Panc1 (cell line): ENCODE results near the gene PLBD2.

Source experiments
- TCF7L2 ChIP-seq: IDR thresholded peaks from 2 replicates; pipeline ENCODE4 v1.6.1; 2011; ENCODE audit warnings: mild to moderate bottlenecking, low read depth, low read length, inconsistent platforms
- TF ChIP-seq, protein P1 (sequence below): fragments of 450-650 bp; IDR thresholded peaks from 2 replicates; pipeline ENCODE4 v1.5.1; 2017; ENCODE audit warnings: mild to moderate bottlenecking

DNA sequence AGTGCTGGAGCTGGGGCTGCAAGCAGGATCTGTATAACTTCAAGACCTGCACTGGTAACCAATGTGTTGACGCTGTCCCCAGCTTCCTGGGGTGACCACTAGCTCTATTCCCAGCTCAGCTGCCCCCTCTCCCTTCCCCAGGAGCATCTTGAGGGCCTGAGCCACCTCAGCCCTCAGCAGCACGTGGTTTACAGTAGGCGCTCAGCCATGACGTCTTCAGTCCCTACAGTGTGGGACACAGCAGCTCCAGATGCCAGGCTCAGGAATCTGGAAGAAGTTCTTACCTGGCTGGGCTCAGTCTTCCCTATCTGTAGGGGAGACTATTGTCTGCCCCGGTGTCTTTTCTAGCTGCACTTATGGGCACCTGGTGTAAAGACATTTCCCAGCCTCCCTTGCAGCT lies 36.7 kb downstream of the PLBD2 start:
- TF ChIP-seq, protein P1, sequence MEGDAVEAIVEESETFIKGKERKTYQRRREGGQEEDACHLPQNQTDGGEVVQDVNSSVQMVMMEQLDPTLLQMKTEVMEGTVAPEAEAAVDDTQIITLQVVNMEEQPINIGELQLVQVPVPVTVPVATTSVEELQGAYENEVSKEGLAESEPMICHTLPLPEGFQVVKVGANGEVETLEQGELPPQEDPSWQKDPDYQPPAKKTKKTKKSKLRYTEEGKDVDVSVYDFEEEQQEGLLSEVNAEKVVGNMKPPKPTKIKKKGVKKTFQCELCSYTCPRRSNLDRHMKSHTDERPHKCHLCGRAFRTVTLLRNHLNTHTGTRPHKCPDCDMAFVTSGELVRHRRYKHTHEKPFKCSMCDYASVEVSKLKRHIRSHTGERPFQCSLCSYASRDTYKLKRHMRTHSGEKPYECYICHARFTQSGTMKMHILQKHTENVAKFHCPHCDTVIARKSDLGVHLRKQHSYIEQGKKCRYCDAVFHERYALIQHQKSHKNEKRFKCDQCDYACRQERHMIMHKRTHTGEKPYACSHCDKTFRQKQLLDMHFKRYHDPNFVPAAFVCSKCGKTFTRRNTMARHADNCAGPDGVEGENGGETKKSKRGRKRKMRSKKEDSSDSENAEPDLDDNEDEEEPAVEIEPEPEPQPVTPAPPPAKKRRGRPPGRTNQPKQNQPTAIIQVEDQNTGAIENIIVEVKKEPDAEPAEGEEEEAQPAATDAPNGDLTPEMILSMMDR, result no peak
- TF ChIP-seq TCF7L2, result no peak
